Activated CD8-positive, alpha-beta T cell treated with anti-CD3 and anti-CD28 coated beads for 36 hours (primary cell): ENCODE data around the gene UNC50. TPM values are rescaled to one million over a fixed set of nuclear protein-coding genes. Genes with fewer than 3 reads are reported as not detected.

ENCODE experiments used
- ATAC-seq: fragments of 200-7000 bp; cut with Tn5 transposase; one replicate; pipeline ENCODE4 v1.10.0; 2021; ENCODE audit warnings: mild to moderate bottlenecking, moderate library complexity
- CTCF ChIA-PET: fragments of 350-600 bp; sonication (Branson Sonifier 250); formaldehyde crosslinking; loops from one replicate; lab custom pipeline; 2021; ENCODE audit warnings: antibody characterized with exemption; lab: Charles Lee
- POLR2A ChIA-PET: fragments of 350-600 bp; sonication (Branson Sonifier 250); formaldehyde crosslinking; loops from one replicate; lab custom pipeline; 2021; ENCODE audit warnings: antibody characterized with exemption; lab: Charles Lee
- DNase-seq: peaks from one replicate; pipeline ENCODE4 v3.0.0-alpha.2; 2020
- H3K27ac Mint-ChIP-seq: one replicate; pipeline ENCODE4 v1.8.0; 2021; ENCODE audit warnings: mild to moderate bottlenecking, mixed read lengths
- H3K27me3 Mint-ChIP-seq: one replicate; pipeline ENCODE4 v1.8.0; 2021; ENCODE audit warnings: mixed read lengths
- H3K36me3 Mint-ChIP-seq: one replicate; pipeline ENCODE4 v1.8.0; 2021; ENCODE audit warnings: low read depth, mixed read lengths
- H3K4me1 Mint-ChIP-seq: one replicate; pipeline ENCODE4 v1.8.0; 2021; ENCODE audit warnings: low read depth, mixed read lengths
- H3K4me3 Mint-ChIP-seq: one replicate; pipeline ENCODE4 v1.8.0; 2021; ENCODE audit warnings: mild to moderate bottlenecking, moderate library complexity, mixed read lengths
- H3K9me3 Mint-ChIP-seq: one replicate; pipeline ENCODE4 v1.8.0; 2021; ENCODE audit warnings: mixed read lengths
- intact Hi-C: fragments of 100-400 bp; cut with micrococcal nuclease; formaldehyde crosslinking; loops from one replicate; pipeline ENCODE4 v1.10.0; 2022
- total RNA-seq, 2 experiments: library from RNA; stranded (reverse); gene quantifications; one replicate each; pipeline ENCODE4 v1.2.3, GENCODE V29; 2021
- TF ChIP-seq, protein P1 (sequence below): fragments of 200-600 bp; IDR thresholded peaks from one replicate; pipeline ENCODE4 v1.8.0; 2022; ENCODE audit warnings: antibody characterized with exemption, mild to moderate bottlenecking

UNC50 gene
- total RNA-seq, 2 experiments from 2014 or later = 24.8 to 28.3 TPM

DNA sequence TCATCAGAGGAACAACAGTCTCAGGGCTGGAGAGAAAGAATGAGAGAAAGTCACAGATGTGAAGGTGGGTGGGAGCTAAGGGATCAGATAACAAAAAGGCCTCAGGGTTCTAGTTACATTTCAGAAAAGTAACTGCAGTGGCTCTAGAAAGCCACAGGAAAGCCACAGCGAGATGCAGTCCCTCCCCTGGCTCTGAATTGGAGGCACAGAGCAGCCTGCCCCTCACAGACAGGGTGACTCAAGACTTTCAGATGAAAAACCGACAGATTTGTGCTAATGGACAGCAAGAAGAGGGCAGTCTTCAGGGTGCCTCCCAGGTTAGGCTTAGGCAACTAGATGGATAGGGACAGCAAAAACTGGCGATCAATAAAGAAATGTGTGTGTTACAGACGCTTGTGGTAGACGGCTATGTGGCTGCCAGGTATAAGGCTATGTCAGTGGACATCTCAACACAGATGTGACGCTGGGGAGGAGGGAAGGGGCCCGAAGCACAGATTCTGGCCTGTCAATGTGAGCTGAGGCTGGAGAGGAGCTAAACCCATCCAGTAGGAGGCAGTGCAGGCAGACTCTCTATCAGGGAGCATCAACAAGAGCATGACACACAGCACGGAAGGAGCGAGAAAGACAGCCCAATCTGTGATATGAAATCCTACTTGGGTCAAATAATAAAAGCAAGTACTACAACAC, 26.2 kb downstream of the UNC50 start:
- H3K9me3 Mint-ChIP-seq = no peaks in the 10 kb centered on the region
- CTCF ChIA-PET = interaction anchor here (0.7 to 2.6 kb wide), 15 partner anchors 9 to 223 kb away, joined by 3 to 14 read pairs (median 4); no protein-coding TSS in a partner anchor
- peaks cover 30% of the 10 kb centered on the region for H3K36me3 Mint-ChIP-seq
- intact Hi-C loops = no loop called here
- H3K4me3 Mint-ChIP-seq = peak overlapping the region; percentile 31
- TF ChIP-seq, protein P1, sequence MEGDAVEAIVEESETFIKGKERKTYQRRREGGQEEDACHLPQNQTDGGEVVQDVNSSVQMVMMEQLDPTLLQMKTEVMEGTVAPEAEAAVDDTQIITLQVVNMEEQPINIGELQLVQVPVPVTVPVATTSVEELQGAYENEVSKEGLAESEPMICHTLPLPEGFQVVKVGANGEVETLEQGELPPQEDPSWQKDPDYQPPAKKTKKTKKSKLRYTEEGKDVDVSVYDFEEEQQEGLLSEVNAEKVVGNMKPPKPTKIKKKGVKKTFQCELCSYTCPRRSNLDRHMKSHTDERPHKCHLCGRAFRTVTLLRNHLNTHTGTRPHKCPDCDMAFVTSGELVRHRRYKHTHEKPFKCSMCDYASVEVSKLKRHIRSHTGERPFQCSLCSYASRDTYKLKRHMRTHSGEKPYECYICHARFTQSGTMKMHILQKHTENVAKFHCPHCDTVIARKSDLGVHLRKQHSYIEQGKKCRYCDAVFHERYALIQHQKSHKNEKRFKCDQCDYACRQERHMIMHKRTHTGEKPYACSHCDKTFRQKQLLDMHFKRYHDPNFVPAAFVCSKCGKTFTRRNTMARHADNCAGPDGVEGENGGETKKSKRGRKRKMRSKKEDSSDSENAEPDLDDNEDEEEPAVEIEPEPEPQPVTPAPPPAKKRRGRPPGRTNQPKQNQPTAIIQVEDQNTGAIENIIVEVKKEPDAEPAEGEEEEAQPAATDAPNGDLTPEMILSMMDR = peak; percentile 69
- H3K4me1 Mint-ChIP-seq = peaks cover 37% of the 10 kb centered on the region
- DNase-seq = peak; percentile 81
- POLR2A ChIA-PET = interaction anchor here (0.5 to 1.8 kb wide), 3 partner anchors 27 to 202 kb away, joined by 3 to 5 read pairs (median 3); partner anchors contain the start of genes COA5 and UNC50
- ATAC-seq = peak; percentile 70
- H3K27me3 Mint-ChIP-seq = no peaks in the 10 kb centered on the region
- peak overlapping the region; percentile 90 for H3K27ac Mint-ChIP-seq

DNA sequence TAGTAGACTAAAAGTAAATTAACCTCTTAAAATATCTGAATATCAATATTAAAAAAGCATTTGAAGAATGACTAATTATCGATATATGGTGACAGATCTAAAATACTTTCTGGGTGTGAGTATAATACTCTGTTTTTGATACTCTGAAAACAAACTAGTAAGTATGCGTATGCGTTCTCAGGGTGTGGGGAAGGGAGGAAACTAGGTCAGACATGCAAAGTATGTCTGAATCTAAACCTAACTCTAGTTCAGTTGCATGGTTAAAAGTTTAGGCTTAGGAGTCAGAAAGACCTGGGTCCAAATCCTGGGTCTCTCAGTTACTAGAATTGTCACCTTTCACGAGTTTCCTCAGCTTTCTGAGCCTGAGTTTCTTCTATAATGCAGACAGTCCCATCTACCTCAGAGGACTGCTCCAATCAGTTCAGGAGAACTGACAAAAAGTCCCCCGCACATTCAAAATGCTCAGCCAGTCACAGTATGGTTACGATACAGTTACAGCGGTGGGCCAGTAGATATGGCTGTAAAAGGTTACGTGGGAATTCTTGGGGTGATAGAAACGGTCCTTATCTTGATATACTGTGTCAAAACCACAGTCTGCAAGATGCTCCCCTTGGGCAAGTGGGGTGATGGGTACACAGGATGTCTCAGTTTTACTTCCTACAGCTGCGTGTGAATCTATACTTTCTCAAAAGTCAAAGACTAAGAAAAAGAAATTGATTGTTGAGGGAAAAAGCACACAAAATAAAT, 29.2 kb downstream of the UNC50 start:
- H3K9me3 Mint-ChIP-seq = no peaks in the 10 kb centered on the region
- TF ChIP-seq, protein P1 = no peak
- POLR2A ChIA-PET = interaction anchor here (0.9 to 1.5 kb wide), 2 partner anchors 12 to 94 kb away, joined by 3 to 5 read pairs; partner anchors contain the start of gene MGAT4A
- peak overlapping the region; percentile 51 for H3K4me3 Mint-ChIP-seq
- CTCF ChIA-PET = interaction anchor here (5.4 kb wide), 1 partner anchor 11 kb away, joined by 21 read pairs; no protein-coding TSS in a partner anchor
- peaks cover 40% of the 10 kb centered on the region for H3K4me1 Mint-ChIP-seq
- intact Hi-C loops = no loop called here
- no peaks in the 10 kb centered on the region for H3K27me3 Mint-ChIP-seq
- peak overlapping the region; percentile 88 for H3K27ac Mint-ChIP-seq
- ATAC-seq (peak; percentile 79), DNase-seq (peak; percentile 75)
- peaks cover 37% of the 10 kb centered on the region for H3K36me3 Mint-ChIP-seq

DNA sequence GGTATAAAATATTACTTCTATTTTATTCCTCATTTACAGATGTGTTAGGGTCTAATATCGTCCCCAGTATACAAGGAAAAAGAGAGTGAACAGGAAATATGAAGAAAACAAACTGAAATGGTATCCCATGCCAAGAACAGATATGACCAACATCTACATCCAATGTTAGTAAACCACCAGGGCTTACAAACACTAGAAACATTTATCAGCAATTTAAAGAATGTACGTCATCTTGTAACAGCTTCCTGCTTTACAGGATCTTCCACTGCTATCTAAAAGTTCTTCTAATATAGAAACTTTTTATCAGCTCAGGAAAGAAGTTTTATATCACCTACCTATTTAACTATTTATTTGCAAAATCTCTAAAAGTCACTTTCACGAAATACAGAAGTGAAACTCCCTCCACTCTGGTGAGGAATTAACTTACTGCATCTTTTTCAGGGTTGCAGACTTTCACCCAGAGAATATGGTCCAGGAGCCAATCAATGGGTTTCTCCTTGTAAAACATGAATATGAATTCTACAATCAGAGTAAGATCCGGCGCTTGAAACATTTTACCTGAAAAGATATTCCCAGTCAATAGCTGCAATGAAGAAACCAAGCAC, 35.2 kb downstream of the UNC50 start:
- Mint-ChIP-seq H3K9me3 (no peaks in the 10 kb centered on the region), H3K4me1 (peaks cover 20% of the 10 kb centered on the region), H3K27ac (peak overlapping the region; percentile 37), H3K27me3 (no peaks in the 10 kb centered on the region), H3K36me3 (peaks cover 18% of the 10 kb centered on the region), H3K4me3 (no peak overlapping the region)
- ChIA-PET CTCF (interaction anchor here (2.3 to 2.6 kb wide), 2 partner anchors 9 to 179 kb away, joined by 6 to 14 read pairs; no protein-coding TSS in a partner anchor), POLR2A (no interaction called here)
- ATAC-seq (no peak), DNase-seq (no peak)
- TF ChIP-seq, protein P1 = no peak
- intact Hi-C loops = no loop called here

- DNase-seq = no peak
- TF ChIP-seq, protein P1 = no peak
- Mint-ChIP-seq H3K4me3 (no peak overlapping the region), H3K9me3 (peaks cover 6% of the 10 kb centered on the region), H3K4me1 (peaks cover 48% of the 10 kb centered on the region), H3K27ac (peak overlapping the region; percentile 33), H3K27me3 (no peaks in the 10 kb centered on the region), H3K36me3 (peaks cover 33% of the 10 kb centered on the region)
- POLR2A ChIA-PET = no interaction called here
- ATAC-seq = no peak
- intact Hi-C loops = loop anchor here (2.0 to 5.0 kb wide), 2 partner anchors 120 to 189 kb away; no protein-coding TSS in a partner anchor
- CTCF ChIA-PET = interaction anchor here (1.2 to 2.3 kb wide), 4 partner anchors 9 to 63 kb away, joined by 3 to 5 read pairs (median 4); no protein-coding TSS in a partner anchor
Observed at GRCh38 chr2:98647636-98648035, 39.2 kb downstream of the UNC50 start.
